Gastrocnemius medialis (tissue), 4 donors: ENCODE measurements around the gene PCDHGB2. TPM values are rescaled to one million over a fixed set of nuclear protein-coding genes. Genes with fewer than 3 reads are reported as not detected.

Experiments
- ATAC-seq, 2 donors: fragments of 150-250 bp; one replicate each; pipeline ENCODE4 v1.9.1; 2016
- DNase-seq, 2 donors: peaks; one replicate each; pipeline ENCODE4 v3.0.0-alpha.2; 2019
- H3K27ac ChIP-seq, 4 donors: fragments of 200-600 bp; sonication (generic); 1 replicate in 1 of 4; 2 replicates in 3 of 4; pipeline ENCODE4 v1.5.1; 2016 to 2018; ENCODE audit warnings: mild to moderate bottlenecking in 2 of 4, moderate library complexity in 1 of 4
- H3K27me3 ChIP-seq, 3 donors: fragments of 200-600 bp; sonication (generic) in 2 of 3; 1 replicate in 1 of 3; 2 replicates in 2 of 3; pipeline versions ENCODE4 v1.5.1 to v1.6.0; 2016 to 2019; ENCODE audit warnings: mild to moderate bottlenecking in 1 of 3, moderate library complexity in 1 of 3
- H3K36me3 ChIP-seq, 2 donors: fragments of 200-600 bp; sonication (generic) in 1 of 2; one replicate each; pipeline ENCODE4 v1.5.1; 2017 to 2018
- H3K4me1 ChIP-seq, 2 donors: fragments of 200-600 bp; sonication (generic) in 1 of 2; one replicate each; pipeline ENCODE4 v1.5.1; 2016 to 2017; ENCODE audit warnings: mild to moderate bottlenecking in 2 of 2
- H3K4me3 ChIP-seq, 4 donors: fragments of 200-600 bp; sonication (generic) in 3 of 4; 1 replicate in 1 of 4; 2 replicates in 3 of 4; pipeline ENCODE4 v1.5.1; 2016 to 2019; ENCODE audit warnings: mild to moderate bottlenecking in 2 of 4
- H3K9me3 ChIP-seq, 3 donors: fragments of 200-600 bp; sonication (generic) in 2 of 3; 1 replicate in 1 of 3; 2 replicates in 2 of 3; pipeline ENCODE4 v1.5.1; 2016 to 2019
- CTCF ChIP-seq, 5 experiments: fragments of 450-650 bp in 3 of 5; fragments of 200-600 bp in 2 of 5; sonication (generic) in 2 of 5; IDR thresholded peaks in 4 of 5; conservative IDR thresholded peaks in 1 of 5; 1 replicate in 4 of 5; 2 replicates in 1 of 5; pipeline ENCODE4 v1.5.1; 2016 to 2019; ENCODE audit warnings: antibody characterized with exemption in 5 of 5, mild to moderate bottlenecking in 3 of 5, moderate library complexity in 3 of 5
- POLR2A ChIP-seq, 2 donors: fragments of 450-650 bp; IDR thresholded peaks; one replicate each; pipeline ENCODE4 v1.6.1; 2017; ENCODE audit warnings: antibody characterized with exemption in 2 of 2, mild to moderate bottlenecking in 2 of 2, moderate library complexity in 2 of 2
- in situ Hi-C, 4 donors: fragments of 200-750 bp; cut with MboI; loops; one replicate each; pipeline versions ENCODE4 v1.15.0 to v1.8.0; 2017; ENCODE audit warnings: low sequenced_read_pairs in 4 of 4
- intact Hi-C: fragments of 100-400 bp; cut with DNase I; formaldehyde crosslinking; loops from one replicate; pipeline ENCODE4 v1.15.1; 2023; ENCODE audit warnings: low total_unique reads
- total RNA-seq, 4 donors: library from RNA; depleted of rRNA; stranded (reverse); fragments of >200 nt; gene quantifications; one replicate each; pipeline versions ENCODE4 v1.1.0 to v1.2.3, GENCODE V29; 2016

Gene PCDHGB2
- total RNA-seq, 4 donors from 2014 or later: 0.55 to 3.4 (median 1.9) TPM

GRCh38 chr5:141349917-141350619 is 9.7 kb upstream of the PCDHGB2 start, which contains the start of gene PCDHGB1:
Gene PCDHGB1 (plus strand): TSS chr5:141350099. CDS start chr5:141350261, 162 bp downstream.
- in situ Hi-C loops: loop anchor here in 1 of 4 donors (10.0 kb wide), 1 partner anchor 215 kb away; no protein-coding TSS in a partner anchor
- ATAC-seq (peak; percentile 42 to 87), DNase-seq (peak in 1 of 2 donors; percentile 42)
- peak within 1 kb of the TSS in 1 of 4 donors; percentile 29 for H3K27ac ChIP-seq
- peak within 1 kb of the TSS; percentile 14 to 31 (median 27) for H3K4me3 ChIP-seq
- no peaks in the 10 kb centered on the region for H3K36me3 ChIP-seq
- TF ChIP-seq POLR2A (IDR thresholded peaks at IDR 0.05) (no peak), CTCF (IDR thresholded peaks at IDR 0.05 in 4 of 5, conservative IDR thresholded peaks at IDR 0.05 in 1 of 5) (peak in 4 of 5 experiments; percentile 18 to 53 (median 38))
- intact Hi-C loops: no loop called here
- no peaks in the 10 kb centered on the region for H3K4me1 ChIP-seq
- peaks cover 0 to 26% (median 9%) of the 10 kb centered on the region in 3 donors for H3K27me3 ChIP-seq
- peaks cover 0 to 3% (median 3%) of the 10 kb centered on the region in 3 donors for H3K9me3 ChIP-seq

GRCh38 chr5:141351591-141351990 is 8.2 kb upstream of the PCDHGB2 start:
- peaks cover 0 to 28% (median 9%) of the 10 kb centered on the region in 3 donors for H3K27me3 ChIP-seq
- in situ Hi-C loops: no loop called here
- H3K4me1 ChIP-seq: no peaks in the 10 kb centered on the region
- no peaks in the 10 kb centered on the region for H3K36me3 ChIP-seq
- H3K9me3 ChIP-seq: peaks cover 0 to 7% (median 3%) of the 10 kb centered on the region in 3 donors
- H3K4me3 ChIP-seq: no peak overlapping the region
- DNase-seq (no peak), ATAC-seq (no peak)
- intact Hi-C loops: no loop called here
- TF ChIP-seq CTCF (IDR thresholded peaks at IDR 0.05 in 4 of 5, conservative IDR thresholded peaks at IDR 0.05 in 1 of 5): no peak
- TF ChIP-seq POLR2A (IDR thresholded peaks at IDR 0.05): no peak
- no peak overlapping the region for H3K27ac ChIP-seq

GRCh38 chr5:141354900-141355469 is 4.8 kb upstream of the PCDHGB2 start, which contains the start of gene PCDHGA4:
Gene PCDHGA4 (plus strand): TSS chr5:141355021. CDS start chr5:141355108, 87 bp downstream.
- peaks cover 0 to 7% (median 3%) of the 10 kb centered on the region in 3 donors for H3K9me3 ChIP-seq
- intact Hi-C loops: no loop called here
- in situ Hi-C loops: no loop called here

DNA sequence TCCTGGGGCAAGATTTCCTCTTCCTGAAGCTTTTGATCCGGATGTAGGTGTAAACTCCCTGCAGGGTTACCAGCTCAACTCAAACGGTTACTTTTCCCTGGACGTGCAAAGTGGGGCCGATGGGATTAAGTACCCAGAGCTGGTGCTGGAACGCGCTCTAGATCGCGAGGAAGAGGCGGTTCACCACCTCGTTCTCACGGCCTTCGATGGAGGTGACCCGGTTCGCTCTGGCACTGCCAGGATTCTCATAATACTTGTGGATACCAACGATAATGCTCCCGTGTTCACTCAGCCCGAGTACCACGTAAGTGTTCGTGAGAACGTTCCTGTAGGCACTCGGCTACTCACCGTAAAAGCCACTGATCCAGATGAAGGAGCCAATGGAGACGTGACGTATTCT is 4.2 kb upstream of the PCDHGB2 start:
- no peak for ATAC-seq
- Histone ChIP-seq H3K9me3 (peaks cover 0 to 12% (median 3%) of the 10 kb centered on the region in 3 donors), H3K4me3 (peak overlapping the region in 3 of 4 donors; percentile 35 to 58 (median 48)), H3K36me3 (no peaks in the 10 kb centered on the region), H3K27me3 (peaks cover 0 to 30% (median 15%) of the 10 kb centered on the region in 3 donors), H3K27ac (no peak overlapping the region), H3K4me1 (peaks cover 0 to 6% of the 10 kb centered on the region in 2 donors)
- TF ChIP-seq CTCF (IDR thresholded peaks at IDR 0.05 in 4 of 5, conservative IDR thresholded peaks at IDR 0.05 in 1 of 5) (no peak), POLR2A (IDR thresholded peaks at IDR 0.05) (no peak)
- no peak for DNase-seq
- intact Hi-C loops: no loop called here
- in situ Hi-C loops: no loop called here

More at GRCh38 chr5:141354900-141355469, 4.8 kb upstream of the PCDHGB2 start, which contains the start of gene PCDHGA4:
- no peak for DNase-seq
- H3K4me3 ChIP-seq: peak within 1 kb of the TSS; percentile 35 to 58 (median 42)
- TF ChIP-seq CTCF (IDR thresholded peaks at IDR 0.05 in 4 of 5, conservative IDR thresholded peaks at IDR 0.05 in 1 of 5) (peak in 4 of 5 experiments; percentile 34 to 65 (median 38)), POLR2A (IDR thresholded peaks at IDR 0.05) (no peak)
- no peaks in the 10 kb centered on the region for H3K36me3 ChIP-seq
- ATAC-seq: no peak
- peaks cover 0 to 6% of the 10 kb centered on the region in 2 donors for H3K4me1 ChIP-seq
- H3K27me3 ChIP-seq: peaks cover 0 to 26% (median 10%) of the 10 kb centered on the region in 3 donors
- H3K27ac ChIP-seq: peak within 1 kb of the TSS; percentile 39 to 59 (median 53)
